IPS DF 6.9 (cell line): Measurements from ENCODE around the gene SYTL3.
"Not testable (repeated sequence)": the region's sequence is repeated elsewhere in the genome, so short reads cannot be mapped to it uniquely, and the experiment has no call there.

Experiments
- DNase-seq: peaks from one replicate; pipeline ENCODE4 v3.0.0-alpha.2; 2013; ENCODE audit warnings: low read depth, low spot score
- H3K27ac ChIP-seq: one replicate; pipeline ENCODE4 v1.5.1; 2013; ENCODE audit warnings: low read length, control low read depth
- H3K27me3 ChIP-seq: 2 replicates; pipeline ENCODE4 v1.6.1; 2013; ENCODE audit warnings: mild to moderate bottlenecking, low read length; ENCODE audit not compliant: control insufficient read depth, insufficient read depth
- H3K36me3 ChIP-seq: 2 replicates; pipeline ENCODE4 v1.6.1; 2013; ENCODE audit warnings: low read length; ENCODE audit not compliant: control insufficient read depth, insufficient read depth
- H3K4me1 ChIP-seq: 2 replicates; pipeline ENCODE4 v1.6.1; 2013; ENCODE audit warnings: low read length; ENCODE audit not compliant: control insufficient read depth, insufficient read depth
- H3K4me3 ChIP-seq: 2 replicates; pipeline ENCODE4 v1.5.1; 2013; ENCODE audit warnings: mild to moderate bottlenecking, low read length
- H3K9me3 ChIP-seq: 2 replicates; pipeline ENCODE4 v1.6.1; 2013; ENCODE audit warnings: low read length, inconsistent platforms; ENCODE audit not compliant: control insufficient read depth, insufficient read depth
- WGBS: extraction: QIAGEN DNeasy Blood & Tissue Kit; methylation state at CpG from one replicate; pipeline ENCODE4 v1.1.7; 2013; ENCODE audit warnings: mixed read lengths, missing lambda C conversion rate; ENCODE audit not compliant: insufficient read length, insufficient coverage; 5-methylcytosine and 5-hydroxymethylcytosine counted together

The SYTL3 gene

GRCh38 chr6:158610319-158610968, 39.4 kb upstream of the SYTL3 start:
- peaks cover 20% of the 10 kb centered on the region; the same call in 1 of the 2 replicates for H3K36me3 ChIP-seq

DNA sequence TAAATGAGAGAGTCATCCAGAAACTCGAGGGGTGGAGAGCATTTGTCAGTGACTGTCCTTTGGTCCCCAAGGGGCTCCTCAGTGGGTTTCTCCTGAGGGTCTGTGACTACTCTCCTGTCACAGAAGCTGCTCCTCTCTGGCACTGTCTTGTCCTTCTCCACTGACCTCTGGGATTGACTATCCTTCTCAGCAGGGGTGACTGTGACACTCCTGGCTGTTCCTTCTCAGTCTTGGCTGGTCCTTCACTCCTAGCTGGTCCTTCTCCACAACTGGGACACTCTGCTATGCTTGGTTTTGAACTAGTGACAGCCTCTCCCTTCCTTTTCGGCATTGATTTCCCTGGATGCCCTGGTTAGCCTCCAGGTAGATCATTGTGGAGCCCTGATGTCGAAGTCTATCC, 38.8 kb upstream of the SYTL3 start:
- Histone ChIP-seq H3K9me3 (no peaks in the 10 kb centered on the region), H3K4me3 (no peak overlapping the region), H3K4me1 (peaks cover 8% of the 10 kb centered on the region), H3K27me3 (no peaks in the 10 kb centered on the region), H3K36me3 (peaks cover 17% of the 10 kb centered on the region; the same call in 1 of the 2 replicates), H3K27ac (no peak overlapping the region)
- WGBS, result no CpG with 5 or more reads among the region's 3 CpGs
- no peak for DNase-seq

More at GRCh38 chr6:158610319-158610968, 39.4 kb upstream of the SYTL3 start:
- no CpG with 5 or more reads among the region's 9 CpGs for WGBS
- Histone ChIP-seq H3K27me3 (no peaks in the 10 kb centered on the region), H3K9me3 (no peaks in the 10 kb centered on the region), H3K27ac (no peak overlapping the region), H3K4me3 (no peak overlapping the region; the same call in 1 of the 2 replicates), H3K4me1 (peaks cover 8% of the 10 kb centered on the region)
- DNase-seq, result no peak

- Histone ChIP-seq H3K27me3 (no peaks in the 10 kb centered on the region), H3K4me3 (no peak overlapping the region), H3K4me1 (peaks cover 8% of the 10 kb centered on the region), H3K9me3 (no peaks in the 10 kb centered on the region), H3K27ac (no peak overlapping the region), H3K36me3 (peaks cover 16% of the 10 kb centered on the region; the same call in 1 of the 2 replicates)
- DNase-seq, result peak; percentile 52
- WGBS, result no CpG with 5 or more reads among the region's 14 CpGs
These were observed 38.1 kb upstream of the SYTL3 start for GRCh38 chr6:158611541-158612370.

DNA sequence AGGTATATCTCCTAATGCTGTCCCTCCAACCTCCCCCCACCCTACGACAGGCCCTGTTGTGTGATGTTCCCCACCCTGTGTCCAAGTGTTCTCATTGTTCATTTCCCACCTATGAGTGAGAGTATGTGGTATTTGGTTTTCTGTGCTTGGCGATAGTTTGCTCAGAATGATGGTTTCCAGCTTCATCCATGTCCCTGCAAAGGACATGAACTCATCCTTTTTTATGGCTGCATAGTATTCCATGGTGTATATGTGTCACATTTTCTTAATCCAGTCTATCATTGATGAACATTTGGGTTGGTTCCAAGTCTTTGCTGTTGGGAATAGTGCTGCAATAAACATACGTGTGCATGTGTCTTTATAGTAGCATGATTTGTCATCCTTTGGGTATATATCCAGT, 35.2 kb upstream of the SYTL3 start:
- not testable (repeated sequence) for H3K4me3 ChIP-seq
- WGBS, result no CpG with 5 or more reads among the region's 3 CpGs

DNA sequence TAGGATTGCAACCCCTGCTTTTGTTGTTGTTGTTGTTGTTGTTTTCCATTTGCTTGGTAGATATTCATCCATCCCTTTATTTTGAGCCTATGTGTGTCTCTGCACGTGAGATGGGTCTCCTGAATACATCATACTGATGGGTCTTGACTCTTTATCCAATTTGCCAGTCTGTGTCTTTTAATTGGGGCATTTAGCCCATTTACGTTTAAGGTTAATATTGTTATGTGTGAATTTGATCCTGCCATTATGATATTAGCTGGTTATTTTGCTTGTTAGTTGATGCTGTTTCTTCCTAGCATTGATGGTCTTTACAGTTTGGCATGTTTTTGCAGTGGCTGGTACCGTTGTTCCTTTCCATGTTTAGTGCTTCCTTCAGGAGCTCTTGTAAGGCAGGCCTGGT, 31.6 kb upstream of the SYTL3 start:
- no CpG with 5 or more reads among the region's 3 CpGs for WGBS
- not testable (repeated sequence) for H3K27ac ChIP-seq, H3K27me3 ChIP-seq, H3K4me1 ChIP-seq, H3K4me3 ChIP-seq, H3K9me3 ChIP-seq, DNase-seq
- peaks cover 14% of the 10 kb centered on the region for H3K36me3 ChIP-seq

More for the DNA sequence above, 35.2 kb upstream of the SYTL3 start:
- not testable (repeated sequence) for DNase-seq, H3K36me3 ChIP-seq, H3K4me1 ChIP-seq, H3K27ac ChIP-seq, H3K27me3 ChIP-seq, H3K9me3 ChIP-seq

- no peak overlapping the region for H3K27ac ChIP-seq
- no peak for DNase-seq
- no peak overlapping the region for H3K4me3 ChIP-seq
- H3K9me3 ChIP-seq, result no peaks in the 10 kb centered on the region
- no peaks in the 10 kb centered on the region for H3K4me1 ChIP-seq
- H3K27me3 ChIP-seq, result no peaks in the 10 kb centered on the region
- peaks cover 14% of the 10 kb centered on the region for H3K36me3 ChIP-seq
- WGBS, result no CpG with 5 or more reads among the region's 17 CpGs
These were observed 29.7 kb upstream of the SYTL3 start for GRCh38 chr6:158619922-158620801.

- no CpG with 5 or more reads among the region's 13 CpGs for WGBS
- H3K4me1 ChIP-seq, result no peaks in the 10 kb centered on the region
- no peaks in the 10 kb centered on the region for H3K9me3 ChIP-seq
- no peak overlapping the region for H3K4me3 ChIP-seq
- H3K27ac ChIP-seq, result no peak overlapping the region
- H3K36me3 ChIP-seq, result peaks cover 19% of the 10 kb centered on the region
- no peak for DNase-seq
- H3K27me3 ChIP-seq, result no peaks in the 10 kb centered on the region
These were observed 28.7 kb upstream of the SYTL3 start for GRCh38 chr6:158620963-158621693.

DNA sequence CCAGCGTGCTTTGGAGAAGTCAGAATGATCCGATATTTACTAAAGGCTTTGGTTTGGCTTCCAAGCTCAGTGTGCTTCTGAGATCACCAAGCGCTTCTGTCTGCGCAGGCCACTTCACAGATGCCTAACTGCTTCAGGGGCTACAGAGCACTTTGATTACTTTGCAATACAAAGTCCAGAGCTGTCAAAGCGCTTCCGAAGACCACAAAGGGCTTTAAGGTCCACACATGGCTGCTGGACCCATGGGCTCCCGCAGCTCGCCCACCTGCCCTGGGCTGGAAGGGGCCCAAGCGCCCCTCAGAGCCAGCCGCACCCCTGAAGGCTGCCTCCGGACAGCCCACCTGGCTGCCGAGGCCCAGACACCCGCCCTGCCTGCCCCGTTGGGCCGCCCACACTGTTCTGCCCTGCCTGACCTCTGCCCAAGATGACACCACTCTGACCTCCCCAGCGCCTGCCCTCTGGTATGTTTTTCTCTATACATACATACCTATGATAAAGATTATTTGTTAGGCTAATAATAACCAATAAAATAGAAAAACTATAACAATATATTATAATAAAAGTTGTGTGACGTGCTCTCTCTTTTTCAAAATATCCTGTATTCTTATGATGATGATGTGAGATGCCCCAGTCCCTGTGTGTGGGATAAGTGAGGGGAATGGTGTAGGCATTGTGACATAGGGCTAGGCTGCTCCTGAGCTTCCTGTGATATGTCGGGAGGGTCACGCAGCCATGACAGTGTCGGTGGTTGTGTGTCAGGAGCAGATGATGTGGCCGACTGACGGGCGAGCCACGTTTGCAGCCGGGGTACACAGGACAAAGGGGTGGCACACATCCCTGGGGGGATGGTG, 27.9 kb upstream of the SYTL3 start:
- Histone ChIP-seq H3K27me3 (no peaks in the 10 kb centered on the region), H3K9me3 (no peaks in the 10 kb centered on the region), H3K4me3 (no peak overlapping the region), H3K36me3 (peaks cover 23% of the 10 kb centered on the region), H3K4me1 (no peaks in the 10 kb centered on the region), H3K27ac (no peak overlapping the region)
- WGBS, result no CpG with 5 or more reads among the region's 25 CpGs
- DNase-seq, result no peak

DNA sequence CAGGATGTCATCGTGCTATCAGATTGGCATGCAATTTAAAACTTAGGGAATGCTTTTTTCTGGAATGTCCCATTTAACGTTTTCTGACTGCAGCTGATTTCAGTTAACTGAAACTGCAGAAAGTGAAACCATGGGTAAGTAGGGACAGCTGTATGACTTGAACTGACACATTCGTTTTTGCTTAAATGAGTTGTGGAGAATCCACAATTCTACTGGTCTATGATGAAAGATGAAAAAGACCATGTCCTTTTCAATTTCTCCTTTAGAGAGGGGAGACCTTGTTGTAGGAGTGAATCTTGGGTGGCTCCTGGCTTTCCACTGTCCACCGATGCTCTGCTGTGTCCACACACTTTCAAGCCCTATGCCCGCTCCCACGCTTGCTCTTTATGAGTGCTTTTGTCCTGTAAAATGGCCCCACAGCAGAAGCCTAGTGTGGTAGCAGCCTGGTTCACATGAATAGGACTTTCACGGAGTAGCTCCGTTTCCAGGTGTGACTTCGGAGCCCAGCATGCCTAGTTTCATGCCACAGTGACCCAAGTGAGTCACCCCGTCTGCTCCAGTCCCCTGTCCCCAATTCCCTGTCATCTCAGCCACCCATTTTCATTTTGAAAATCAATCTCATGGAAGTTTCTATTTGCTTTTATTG, 27.2 kb upstream of the SYTL3 start:
- Histone ChIP-seq H3K9me3 (no peaks in the 10 kb centered on the region), H3K36me3 (peaks cover 25% of the 10 kb centered on the region), H3K27ac (no peak overlapping the region), H3K4me3 (no peak overlapping the region), H3K4me1 (no peaks in the 10 kb centered on the region), H3K27me3 (no peaks in the 10 kb centered on the region)
- no CpG with 5 or more reads among the region's 10 CpGs for WGBS
- DNase-seq, result no peak
